DMS79 (cell line): ENCODE measurements around the gene PRRT1.
A peak's percentile ranks its signal among the peaks of the same experiment; 100 is the strongest.
"Not testable (repeated sequence)": the region's sequence is repeated elsewhere in the genome, so short reads cannot be mapped to it uniquely, and the experiment has no call there.

Experiments used
- DNase-seq: peaks from one replicate; lab custom pipeline; 2025; lab: John Stamatoyannopoulos, UW

PRRT1 gene

GRCh38 chr6:32187725-32188380 is 36.1 kb upstream of the PRRT1 start:
- DNase-seq: not testable (repeated sequence)

DNA sequence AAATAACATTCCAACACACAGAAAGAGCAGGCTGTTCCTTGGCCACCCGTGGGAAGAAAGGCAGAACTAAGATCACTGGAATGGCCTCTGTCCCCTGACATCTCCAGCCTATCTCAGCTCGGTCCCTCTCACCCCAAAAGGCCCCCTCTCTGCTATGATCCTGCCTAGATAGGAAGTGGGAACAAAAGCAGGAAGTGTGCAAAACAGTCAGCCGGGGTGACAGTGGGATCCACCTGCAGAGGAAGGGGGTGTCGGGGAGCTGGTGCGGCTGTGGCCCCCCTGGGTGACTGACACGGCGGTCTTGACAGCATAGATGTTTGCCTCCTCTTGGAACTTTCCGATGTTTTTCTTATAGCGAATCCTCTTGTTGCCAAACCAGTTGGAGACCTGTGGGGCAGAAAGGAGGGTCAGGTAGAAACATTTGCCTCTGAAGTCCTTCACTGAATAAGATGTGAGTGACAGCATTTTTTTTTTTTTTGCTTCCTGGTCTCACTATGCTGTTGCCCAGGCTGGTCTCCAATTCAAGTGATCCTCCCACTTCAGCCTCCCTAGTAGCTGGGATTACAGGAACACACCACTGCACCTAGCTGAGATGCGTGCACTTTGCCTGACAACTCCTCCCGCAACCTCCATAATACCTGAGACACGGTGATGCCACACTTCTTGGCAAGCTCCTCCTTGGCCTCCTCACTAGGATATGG is 35.4 kb upstream of the PRRT1 start:
- no peak for DNase-seq

DNA sequence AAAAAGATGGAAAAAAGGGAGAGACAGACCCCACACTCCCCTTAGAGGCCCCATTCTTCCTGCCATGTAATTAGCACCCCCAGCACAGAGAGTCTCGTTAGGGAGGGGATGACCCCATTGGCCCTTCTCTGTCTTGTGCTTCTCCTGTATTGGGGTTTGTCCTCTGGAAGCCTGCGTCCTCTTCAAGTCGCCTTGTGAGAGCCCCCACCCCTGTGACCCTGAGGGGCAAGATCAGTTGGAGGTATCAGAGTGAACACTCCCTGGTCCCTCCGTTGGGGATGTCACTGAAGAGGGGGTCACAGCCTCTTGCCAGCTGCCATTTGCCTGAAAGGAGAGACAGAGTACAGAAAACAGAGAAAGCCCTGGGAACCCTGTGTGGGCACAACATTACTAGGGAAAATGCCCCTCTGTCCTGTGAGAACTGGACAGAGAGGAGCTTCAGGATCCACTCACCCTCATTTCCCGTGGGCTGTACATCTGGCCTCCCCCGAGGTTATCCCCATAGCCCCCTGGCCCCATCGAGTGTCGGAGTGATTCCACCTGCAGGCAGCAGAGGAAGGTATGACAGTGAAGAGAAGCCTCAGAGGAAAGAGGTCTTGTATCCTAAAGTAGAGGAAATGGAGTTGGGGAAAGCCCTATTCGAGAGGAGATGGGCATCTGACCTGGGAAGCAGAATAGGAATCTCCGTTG is 34.6 kb upstream of the PRRT1 start:
- DNase-seq: not testable (repeated sequence)

- DNase-seq: not testable (repeated sequence)
These were observed 34.0 kb upstream of the PRRT1 start for GRCh38 chr6:32185681-32186131.

- DNase-seq: no peak
These were observed 32.4 kb upstream of the PRRT1 start, which contains the start of gene AGER for GRCh38 chr6:32184084-32184640. AGER (minus strand) TSS chr6:32184253; CDS start chr6:32184222, 31 bp downstream.

- DNase-seq: no peak
These were observed 31.8 kb upstream of the PRRT1 start for GRCh38 chr6:32183483-32184083.

- no peak for DNase-seq
These were observed 31.3 kb upstream of the PRRT1 start for GRCh38 chr6:32183030-32183429.

DNA sequence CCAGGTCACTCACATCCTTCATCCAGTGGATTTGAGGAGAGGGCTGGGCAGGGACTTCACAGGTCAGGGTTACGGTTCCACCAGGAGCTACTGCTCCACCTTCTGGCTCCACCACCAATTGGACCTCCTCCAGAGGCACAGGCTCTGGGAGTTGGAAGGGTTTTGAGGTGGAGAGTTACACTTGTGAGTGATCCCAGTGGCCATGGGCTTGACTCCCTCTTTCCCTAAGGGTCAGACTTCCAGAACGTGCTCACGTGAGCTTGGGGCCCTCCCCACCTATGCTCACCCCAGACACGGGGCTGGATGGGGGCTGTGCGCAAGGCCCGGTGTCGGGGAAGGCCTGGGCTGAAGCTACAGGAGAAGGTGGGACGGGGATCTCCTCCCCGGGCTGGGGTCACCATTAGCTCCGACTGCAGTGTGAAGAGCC is 30.8 kb upstream of the PRRT1 start:
- no peak for DNase-seq

DNA sequence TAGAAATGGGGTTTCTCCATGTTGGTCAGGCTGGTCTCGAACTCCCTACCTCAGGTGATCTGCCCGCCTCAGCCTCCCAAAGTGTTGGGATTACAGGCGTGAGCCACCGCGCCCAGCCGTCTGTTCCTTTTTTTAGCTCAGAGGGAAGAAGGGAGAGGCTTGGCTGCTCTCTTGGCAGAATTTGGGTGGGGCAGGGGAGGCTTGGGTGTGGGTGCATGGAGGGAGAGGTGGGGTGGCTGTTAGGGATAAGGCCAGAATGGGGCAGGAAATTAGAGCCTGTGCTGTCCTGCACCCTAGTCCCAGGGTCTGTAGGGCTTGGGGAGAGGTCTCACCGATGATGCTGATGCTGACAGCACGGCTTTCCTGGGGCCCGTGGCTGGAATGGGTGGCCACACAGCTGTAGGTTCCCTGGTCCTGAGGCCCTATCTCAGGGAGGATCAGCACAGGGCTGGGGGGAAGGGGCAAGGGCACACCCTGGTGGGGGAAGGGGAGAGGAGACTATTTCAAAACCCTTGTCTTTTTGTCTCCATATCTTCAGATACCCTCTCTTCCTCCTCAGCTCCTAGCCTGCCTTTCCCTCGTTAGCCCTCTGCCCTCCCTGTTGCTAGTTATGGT is 30.3 kb upstream of the PRRT1 start:
- DNase-seq: no peak

DNA sequence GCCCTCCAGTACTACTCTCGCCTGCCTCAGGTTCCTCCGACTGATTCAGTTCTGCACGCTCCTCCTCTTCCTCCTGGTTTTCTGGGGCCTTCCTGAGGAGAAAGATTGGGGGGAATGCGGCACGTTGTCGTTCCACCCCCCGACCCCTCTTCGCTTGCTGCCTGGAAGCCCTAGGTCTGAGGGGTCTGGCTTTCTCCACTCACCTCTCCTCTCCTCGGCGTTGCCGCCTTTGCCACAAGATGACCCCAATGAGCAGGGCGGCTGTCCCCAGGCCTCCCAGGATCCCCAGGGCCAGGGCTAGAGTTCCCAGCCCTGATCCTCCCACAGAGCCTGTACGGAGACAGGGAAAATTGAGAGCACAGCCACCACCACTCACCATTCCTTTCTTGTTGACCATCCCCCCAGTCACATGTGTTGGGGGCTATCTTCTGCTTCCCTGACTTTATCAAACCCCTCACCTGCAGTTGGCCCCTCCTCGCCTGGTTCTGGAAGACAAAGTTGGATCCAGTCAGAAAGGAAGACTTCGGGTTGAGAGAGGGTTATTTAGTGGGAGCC is 29.5 kb upstream of the PRRT1 start:
- no peak for DNase-seq

GRCh38 chr6:32179766-32180405 is 28.1 kb upstream of the PRRT1 start:
- DNase-seq: no peak

DNA sequence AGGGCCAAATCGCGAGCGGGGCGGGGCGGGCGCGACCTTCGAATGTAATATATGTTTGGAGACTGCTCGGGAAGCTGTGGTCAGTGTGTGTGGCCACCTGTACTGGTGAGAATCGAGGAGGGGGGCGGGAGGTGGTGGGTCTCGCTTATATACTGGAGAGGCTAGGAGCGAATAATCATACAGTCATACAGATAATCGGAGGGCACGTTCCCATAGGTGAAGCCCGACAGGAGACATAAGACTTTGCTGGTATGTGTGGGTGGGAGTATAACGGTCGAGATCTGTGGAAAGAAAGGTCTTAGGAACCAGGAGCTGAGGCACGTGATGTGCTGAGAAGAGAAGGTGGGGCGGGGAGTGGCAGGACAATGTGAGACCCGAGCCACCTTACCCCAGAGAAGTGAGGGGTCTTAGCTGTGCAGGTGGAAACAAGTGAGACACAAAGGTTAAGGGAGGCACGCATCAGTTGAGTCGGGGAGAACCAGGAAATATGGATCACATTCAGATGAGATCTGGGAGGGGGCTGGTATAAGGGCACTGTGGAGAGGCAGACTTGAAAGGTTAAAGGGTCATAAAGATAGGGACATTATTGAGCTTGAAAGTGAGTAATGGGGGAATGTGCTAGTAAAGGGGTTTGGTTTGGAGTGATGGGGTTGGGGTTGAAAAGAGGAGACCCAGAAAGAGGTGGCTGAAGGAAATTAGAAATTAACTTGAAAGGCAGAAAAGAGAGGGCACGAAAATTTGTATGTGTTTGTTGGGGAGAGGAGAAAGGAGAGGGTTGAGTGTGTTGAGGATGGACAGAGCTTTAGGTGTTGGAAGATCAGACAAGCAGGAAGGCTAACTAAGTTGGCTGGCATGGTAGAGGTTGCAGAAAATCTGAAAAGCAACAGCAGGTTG is 27.1 kb upstream of the PRRT1 start:
- DNase-seq: no peak

- DNase-seq: peak; percentile 100
These were observed 26.2 kb upstream of the PRRT1 start, which contains the start of gene RNF5 for GRCh38 chr6:32177788-32178546. RNF5 (plus strand) TSS chr6:32178405; CDS start chr6:32178512, 107 bp downstream.

DNA sequence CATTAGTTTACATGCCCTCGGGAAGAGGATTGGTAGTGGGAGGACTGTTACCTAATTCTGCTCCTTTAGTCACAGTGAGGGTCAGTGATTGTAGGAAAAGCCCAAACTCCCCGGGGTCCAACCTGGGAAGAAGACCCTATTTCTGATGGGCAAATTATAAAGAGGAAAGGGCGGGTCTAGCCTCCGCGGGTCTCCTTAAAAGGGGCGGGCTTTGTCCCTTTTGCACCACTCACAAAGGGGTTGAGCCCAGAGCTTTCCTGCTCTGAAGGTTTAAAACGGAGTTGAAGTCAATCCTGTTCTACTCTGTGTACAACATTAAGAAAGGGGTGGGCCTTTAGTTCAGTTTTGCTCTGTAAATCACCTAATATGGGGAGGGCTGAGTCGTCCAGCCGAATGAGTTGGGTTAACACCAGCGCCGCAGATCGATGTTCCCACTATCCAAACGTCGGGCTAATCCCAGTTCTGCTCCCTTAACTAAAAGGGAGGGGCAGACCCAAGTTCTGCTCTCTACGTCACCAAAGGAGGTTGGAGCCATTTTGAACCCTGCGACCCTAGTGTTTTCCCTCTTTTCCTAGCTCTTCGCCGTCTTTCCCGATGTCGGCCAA is 25.5 kb upstream of the PRRT1 start:
- peak; percentile 93 for DNase-seq

DNA sequence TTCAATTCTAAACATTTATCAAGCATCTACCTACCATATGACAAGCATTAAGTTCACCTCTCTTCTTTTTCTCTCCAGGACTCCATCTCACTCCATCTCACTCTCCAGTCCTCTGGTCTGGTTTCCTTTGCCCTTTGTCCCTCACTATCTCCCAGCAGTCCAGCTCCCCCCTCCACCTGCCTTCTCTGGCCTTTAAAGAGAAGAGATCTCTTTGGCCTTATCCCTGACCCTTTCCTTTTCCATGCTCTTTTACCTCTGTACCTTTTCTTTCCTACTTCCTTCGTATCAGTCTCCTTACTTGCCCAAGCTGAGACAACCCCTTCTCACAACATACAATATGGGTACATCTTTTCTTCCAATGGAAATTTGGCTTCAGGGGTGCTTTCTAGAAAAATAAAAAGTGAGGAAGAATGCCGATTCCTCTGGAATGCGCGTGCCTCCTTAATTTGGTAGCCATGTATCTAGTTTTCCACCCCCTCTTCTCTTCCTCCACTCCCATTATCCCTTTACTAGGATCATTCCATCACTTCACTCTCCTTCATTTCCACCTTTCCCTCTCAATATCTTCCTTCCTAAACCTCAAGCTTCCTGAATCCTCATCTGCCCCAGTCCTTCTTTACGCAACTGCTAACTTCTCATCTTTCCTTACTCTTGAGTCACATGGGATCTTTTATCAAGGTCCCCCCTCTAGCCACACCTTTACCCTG is 24.9 kb upstream of the PRRT1 start:
- peak; percentile 76 for DNase-seq

DNA sequence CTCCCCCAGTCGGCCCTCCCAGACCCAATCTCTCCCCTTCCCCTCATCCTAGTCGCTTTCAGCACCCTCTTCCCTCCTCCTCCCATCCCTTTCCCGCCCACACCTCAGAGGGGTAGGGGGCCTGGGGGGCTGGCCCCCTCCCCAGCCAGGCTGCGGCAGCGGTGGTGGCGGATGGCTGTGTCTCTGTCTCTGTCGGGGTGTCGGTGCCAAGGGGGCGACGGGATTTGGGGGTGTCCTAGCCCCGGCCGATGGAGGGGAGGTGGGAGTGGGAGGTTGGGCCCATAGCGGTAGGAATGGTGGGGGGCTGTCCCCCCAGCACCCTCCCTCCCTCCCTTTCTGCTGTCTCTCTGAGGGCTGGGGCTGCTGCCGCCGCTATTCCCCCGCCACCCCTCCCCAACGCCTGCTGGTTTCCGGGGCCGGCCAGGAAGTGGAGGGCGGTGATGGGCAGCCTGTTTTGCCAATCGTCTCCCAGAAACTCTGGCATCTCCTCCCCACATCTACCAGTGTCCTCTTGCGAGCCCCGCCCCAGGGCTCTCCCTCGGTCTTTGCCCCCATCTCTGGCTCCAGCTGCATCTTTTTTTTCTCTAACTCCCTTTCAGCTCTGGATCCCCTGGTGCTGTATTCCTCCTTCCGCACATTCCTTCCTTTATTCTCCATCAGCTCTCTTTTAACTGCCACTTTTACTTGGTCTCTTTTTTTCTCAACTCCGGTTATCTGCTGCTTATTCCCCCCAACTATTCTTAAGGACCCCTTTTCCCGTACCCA is 24.2 kb upstream of the PRRT1 start, which contains the start of gene AGPAT1:
Gene AGPAT1, minus strand, starts transcription at position 374 of the 765 bp plus-strand sequence. CDS start 4,588 bp downstream, outside the sequence.
- peak; percentile 90 for DNase-seq

DNA sequence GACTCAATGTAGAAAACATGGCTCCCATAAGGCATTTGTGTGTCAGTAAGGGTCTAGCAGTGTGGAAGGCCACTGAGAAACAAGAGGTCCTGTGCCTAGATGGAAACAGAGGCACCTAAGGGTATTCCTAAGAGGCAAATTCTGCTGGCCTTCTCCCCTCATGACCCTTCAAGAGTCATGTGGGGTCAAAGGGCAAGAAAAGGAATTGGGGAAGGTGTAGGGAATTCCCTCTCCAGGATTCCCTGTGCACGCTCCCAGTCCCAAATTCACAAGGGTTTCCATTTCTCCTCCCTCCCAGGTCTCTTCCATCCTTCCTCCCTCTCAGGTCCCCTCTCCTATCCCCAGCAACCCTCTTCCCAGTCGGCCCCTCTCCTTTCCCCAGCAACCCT is 23.6 kb upstream of the PRRT1 start:
- no peak for DNase-seq
